GM08714 (cell line): ENCODE results near the gene TSPAN7.

Experiments used
- H3K4me3 ChIP-seq: fragments of 200-500 bp; sonication (Bioruptor generic); 2 replicates; pipeline ENCODE4 v1.5.1; 2014; ENCODE audit warnings: mild to moderate bottlenecking, low read length, inconsistent platforms
- ZNF274 ChIP-seq: IDR thresholded peaks from 2 replicates; pipeline ENCODE4 v1.6.1; 2012; ENCODE audit warnings: mild to moderate bottlenecking, low read depth, low read length

Gene TSPAN7

DNA sequence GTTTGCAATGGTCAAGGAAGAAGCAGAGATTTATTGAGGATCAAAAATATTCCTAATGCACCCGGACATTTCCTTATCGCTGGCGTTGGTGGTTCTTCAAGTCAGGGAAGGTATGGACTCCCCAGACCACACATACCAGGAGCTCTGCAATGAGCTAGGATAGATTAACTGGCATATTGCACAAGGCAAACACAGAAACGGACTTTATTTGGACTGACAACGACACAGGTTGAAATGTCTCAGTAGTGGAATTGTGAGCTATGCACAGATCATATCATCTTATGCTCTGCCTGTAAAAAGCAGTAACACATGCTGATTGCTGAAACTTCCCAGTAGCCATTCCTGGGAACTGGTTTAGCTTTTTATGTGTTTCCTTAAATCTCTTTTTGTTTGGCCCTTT lies 1.7 kb downstream of the TSPAN7 start:
- TF ChIP-seq ZNF274 = no peak
- no peak overlapping the region for H3K4me3 ChIP-seq

DNA sequence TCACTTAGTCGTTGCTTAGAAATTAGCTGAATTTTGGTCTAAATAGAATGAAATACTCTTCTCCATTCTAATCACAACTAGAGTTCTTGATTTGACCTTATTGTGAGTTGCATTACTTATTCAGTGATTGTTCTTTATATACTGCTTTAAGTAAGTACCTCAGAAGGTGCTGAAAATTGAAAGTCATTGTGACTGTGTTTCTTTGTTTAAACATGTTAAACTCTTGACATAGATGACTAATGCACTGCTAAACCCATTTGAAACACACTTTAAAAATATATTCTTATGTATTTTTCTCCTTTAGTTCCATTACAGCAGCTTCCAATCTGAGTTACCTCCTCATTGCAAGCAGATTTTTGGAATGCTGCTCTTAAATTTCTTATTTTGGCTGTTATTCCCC lies 9.1 kb downstream of the TSPAN7 start:
- no peak for TF ChIP-seq ZNF274
- H3K4me3 ChIP-seq = no peak overlapping the region

DNA sequence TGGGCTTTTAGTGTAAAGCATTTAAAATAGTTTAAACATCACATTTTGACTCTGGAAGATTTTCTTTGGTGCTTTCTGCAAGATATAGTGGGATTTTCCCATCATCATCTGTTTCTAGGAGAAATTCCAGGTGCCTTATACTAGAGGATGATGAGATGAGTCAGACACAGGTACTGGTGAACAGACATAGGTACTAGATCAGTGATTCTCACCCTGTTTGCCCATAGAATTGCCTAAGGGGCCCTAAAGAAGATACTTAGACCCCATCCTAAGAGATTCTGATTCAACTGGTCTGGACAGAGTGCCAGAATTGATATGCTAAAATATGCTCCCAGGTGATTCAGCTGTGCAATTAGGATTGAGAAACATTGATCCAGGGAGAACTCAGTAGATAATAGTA lies 9.7 kb downstream of the TSPAN7 start:
- TF ChIP-seq ZNF274 = no peak
- H3K4me3 ChIP-seq = no peak overlapping the region

DNA sequence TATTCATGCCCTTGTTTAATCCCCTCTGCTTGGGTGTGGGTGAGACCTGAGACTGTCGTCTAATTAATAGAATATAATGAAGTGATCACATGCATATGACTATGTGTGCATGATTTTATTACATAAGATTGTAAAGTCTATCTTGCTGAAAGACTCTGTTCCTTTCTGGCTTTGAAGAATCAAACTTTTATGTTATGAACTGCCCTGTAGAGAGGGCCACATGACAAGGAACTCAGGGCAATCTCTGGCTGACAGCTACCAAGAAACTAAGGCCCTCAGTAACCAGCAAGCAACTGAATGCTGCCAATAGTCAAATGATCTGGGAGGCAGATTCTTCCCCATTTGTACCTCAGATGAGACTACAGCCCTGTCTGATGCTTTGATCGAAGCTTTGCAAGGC lies 13.5 kb downstream of the TSPAN7 start:
- no peak for TF ChIP-seq ZNF274
- no peak overlapping the region for H3K4me3 ChIP-seq

DNA sequence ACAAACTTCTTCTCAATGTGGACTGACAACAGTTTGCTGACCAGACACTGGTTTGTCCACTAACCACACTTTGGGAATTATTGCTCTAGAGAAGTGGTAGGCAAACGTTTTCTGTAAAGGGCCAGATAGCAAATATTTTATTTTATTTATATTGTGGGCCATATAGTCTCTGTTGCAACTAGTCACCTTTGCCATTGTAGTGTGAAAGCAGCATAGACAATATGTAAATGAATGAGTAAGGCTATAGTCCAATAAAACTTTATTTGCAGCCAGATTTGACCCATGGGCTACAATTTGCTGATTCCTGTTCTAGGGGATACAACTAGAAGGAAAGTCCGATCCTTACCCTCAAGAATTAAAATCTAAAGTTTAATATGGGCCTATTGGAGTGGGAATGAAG lies 14.5 kb downstream of the TSPAN7 start:
- no peak overlapping the region for H3K4me3 ChIP-seq
- no peak for TF ChIP-seq ZNF274

DNA sequence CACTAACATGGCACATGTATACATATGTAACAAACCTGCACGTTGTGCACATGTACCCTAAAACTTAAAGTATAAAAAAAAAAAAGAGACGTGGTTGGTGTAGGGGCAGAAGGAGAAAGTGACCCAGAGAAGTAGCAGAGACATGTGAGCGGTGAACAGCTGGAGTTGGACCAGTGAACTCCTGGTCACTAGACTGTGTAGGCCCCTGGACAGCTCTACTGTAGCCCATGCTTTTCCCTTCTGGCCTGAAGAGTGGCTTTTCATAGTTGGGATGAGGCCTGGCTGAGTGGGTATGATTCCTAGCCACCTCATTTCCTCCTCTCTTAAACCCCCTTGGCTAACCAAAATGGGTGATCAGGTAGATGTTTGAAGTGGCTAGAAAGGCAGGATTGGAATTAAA lies 16.4 kb downstream of the TSPAN7 start:
- TF ChIP-seq ZNF274 = no peak

DNA sequence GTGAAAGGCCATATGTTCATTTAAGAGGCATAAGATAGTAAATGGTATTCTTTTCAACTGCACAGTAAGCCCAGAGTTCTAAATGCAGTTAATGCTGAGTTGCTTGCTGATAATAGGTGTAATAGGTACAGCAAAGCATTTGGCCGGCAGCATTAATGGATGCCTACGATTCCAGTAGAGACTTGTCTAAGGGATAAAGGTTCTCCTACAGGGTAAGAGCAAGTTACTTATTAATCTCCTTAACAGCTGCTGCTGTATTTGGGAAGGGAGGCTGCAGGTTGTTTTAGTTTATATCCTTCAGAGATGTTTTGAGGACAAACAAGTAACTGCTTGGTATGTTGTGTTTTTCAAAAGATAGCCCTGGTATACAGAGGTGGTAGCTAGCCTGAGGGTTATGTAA lies 16.8 kb downstream of the TSPAN7 start:
- no peak overlapping the region for H3K4me3 ChIP-seq
- TF ChIP-seq ZNF274 = no peak

More for the DNA sequence above, 16.4 kb downstream of the TSPAN7 start:
- H3K4me3 ChIP-seq = no peak overlapping the region

DNA sequence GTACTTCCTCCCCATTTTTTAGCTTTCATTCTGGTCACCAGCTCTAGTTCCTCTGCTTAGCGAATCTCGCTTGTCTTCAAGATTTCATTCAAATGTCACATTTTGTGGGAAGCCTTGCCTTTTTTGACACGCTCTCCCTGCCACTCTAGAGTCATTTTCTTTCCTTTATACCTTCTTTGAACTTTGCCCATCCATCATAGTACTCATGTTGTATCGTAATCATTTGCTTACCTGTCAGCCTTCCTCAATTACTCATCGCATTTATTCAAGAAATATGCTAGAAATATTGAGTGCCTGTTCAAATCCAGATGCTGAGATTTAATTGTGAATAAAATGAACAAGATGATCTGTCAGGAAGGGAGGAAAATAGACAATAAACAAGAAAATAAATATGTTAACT lies 21.8 kb downstream of the TSPAN7 start:
- no peak overlapping the region for H3K4me3 ChIP-seq
- no peak for TF ChIP-seq ZNF274

DNA sequence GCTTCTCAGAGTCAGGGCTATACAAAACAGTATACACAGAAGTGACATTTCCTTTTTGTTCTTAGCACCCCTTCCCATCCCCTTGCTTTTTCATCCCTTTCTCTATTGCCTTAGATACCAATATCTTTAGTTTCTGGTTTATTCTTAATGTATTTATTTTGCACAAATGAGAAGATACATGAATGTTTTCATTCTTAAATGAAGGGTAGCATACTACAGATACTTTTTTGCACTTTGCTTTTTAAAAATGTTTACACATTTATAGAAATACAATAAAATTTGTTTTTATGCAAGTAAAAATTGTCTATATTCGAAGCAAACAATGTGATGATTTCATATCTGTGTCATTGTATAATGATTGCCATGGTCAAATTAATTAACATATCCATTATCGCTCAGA lies 33.1 kb downstream of the TSPAN7 start:
- no peak overlapping the region for H3K4me3 ChIP-seq
- no peak for TF ChIP-seq ZNF274

DNA sequence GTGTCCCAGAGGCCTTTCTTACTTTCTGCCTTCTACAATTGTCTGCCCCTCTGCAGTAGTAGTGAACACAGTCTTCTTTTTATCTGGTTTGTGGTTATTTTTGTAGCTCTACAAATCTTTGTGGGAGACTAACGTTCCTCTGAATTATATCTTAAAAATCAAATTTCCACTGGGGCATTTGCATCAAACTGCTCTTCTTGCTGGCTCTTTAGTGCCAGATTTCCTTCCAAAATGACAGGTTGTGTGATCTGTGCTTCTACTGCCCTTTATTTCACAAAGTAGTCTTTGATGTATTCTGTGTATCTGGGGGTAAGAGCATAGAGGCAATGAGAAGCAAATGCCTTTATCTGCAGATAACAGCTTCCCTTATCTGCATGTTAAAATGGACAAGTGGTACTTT lies 34.5 kb downstream of the TSPAN7 start:
- TF ChIP-seq ZNF274 = no peak
- no peak overlapping the region for H3K4me3 ChIP-seq

DNA sequence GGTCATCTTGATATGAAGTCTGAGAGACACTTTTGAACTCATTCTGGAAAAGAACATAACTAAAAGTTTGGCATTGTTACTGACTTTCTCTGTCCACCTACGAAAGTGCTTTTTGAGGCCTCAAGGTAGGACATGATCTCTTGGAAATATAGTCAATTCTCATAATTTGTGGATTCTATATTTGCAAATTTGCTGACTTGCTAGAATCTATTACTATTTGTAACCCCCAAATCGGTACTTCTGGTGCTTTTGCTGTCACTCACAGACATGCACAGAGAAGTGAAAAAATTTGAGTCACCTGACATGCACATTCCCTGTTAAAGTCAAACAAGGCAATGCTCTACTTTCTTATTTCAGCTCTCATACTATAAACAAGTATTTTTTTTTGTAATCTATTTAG lies 35.6 kb downstream of the TSPAN7 start:
- no peak for TF ChIP-seq ZNF274
- H3K4me3 ChIP-seq = no peak overlapping the region

DNA sequence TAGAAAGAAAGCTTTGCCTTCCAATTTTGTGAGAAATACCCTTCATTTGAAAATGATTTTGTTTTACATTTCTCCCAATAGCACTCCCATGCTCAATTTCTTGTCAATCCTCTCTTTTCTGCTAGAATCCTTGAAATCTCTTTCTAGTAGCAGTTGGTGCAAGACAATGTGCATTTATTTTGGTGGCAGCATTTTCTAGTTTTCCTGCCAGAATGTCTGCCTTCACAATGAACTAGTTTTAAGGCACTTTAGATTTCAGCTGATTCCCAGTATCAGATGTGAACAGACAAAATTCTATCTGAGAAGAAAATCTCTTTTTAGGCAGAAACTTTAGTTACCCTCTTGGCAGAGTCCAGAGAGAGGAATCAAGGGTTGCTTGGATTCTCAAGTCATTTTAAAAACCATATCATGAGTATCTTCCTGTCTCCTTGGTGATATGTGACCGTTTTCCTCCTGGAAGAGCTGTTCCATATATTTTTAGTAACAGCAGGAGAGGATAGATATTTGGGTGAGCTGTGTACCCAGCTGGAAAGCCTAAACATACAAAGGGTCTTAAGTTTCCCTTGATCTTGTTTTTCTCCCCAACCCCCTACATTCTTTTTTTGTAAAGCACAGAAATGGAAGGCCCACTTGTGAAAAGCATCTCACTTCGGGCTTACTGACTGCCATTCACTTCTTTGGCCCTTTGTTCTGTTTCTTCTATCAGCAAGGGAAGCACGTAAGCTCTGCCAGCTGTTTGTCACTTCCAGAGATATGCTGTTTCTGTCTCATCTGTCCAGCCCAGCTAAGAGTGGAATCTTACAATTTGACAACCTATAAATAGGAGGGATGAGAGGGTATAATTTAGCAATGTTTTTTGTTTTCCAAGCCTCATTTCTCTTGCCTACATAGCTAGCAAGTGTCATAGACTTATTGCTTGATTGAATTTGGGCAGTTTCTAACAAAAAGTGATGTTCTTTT lies 38.7 kb downstream of the TSPAN7 start:
- no peak overlapping the region for H3K4me3 ChIP-seq
- TF ChIP-seq ZNF274 = no peak

DNA sequence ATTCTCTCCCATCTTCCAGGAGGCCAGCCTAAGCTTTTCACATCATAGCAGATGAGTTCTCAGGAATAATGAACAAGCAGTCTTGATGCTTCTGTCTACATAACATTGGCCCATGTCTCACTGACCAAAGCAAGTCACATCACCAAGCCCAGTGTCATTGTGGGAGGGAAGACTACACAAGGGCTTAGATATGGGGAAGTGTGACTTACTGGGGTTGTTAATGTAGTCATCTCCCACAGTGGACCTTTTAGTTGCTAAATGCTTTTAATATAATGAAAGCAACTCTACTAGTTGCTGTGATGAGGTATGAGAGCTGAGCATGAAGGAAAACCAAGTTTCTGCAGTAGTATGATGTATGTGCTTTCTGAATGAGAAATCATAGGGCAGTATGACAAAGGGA lies 40.5 kb downstream of the TSPAN7 start:
- no peak overlapping the region for H3K4me3 ChIP-seq
- no peak for TF ChIP-seq ZNF274

DNA sequence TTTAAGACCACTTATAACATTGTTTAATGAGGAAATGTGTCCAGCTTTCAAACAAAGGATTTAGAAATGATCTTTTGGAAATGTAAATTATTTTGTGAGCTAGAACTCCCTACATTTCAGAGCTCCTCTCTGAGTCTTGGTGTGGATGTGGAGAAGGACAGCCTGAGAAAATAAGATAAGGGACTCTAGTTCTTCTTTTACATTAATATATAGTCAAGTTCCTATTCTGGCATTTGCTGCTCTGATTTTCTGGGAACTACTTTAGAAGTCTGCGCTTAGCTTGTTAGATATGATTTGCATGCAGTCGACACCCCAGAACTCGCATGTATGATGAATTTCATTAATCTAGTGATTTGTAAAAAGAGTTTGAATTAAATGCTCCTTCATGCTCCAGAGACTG lies 45.5 kb downstream of the TSPAN7 start:
- no peak for TF ChIP-seq ZNF274
- H3K4me3 ChIP-seq = no peak overlapping the region

DNA sequence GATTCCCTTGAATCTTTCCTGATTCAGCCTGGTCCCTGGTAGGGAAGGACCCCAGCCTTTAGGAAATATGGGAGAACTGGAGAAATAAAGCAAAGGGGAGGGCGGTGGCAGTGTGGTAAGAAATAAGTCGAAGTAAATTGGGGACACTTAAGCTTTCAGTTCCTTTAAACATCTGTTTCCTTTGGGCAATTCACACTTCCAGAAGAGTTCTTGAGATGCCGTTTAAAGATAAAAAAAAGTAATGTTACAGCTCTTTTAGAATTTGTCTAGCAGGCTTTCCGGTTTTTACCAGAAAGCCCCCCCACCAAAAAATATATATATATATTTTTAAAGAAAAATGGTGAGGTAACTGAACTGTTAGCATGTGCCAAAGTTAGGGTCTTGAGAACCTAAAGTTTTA lies 46.6 kb downstream of the TSPAN7 start:
- H3K4me3 ChIP-seq = no peak overlapping the region
- TF ChIP-seq ZNF274 = no peak

DNA sequence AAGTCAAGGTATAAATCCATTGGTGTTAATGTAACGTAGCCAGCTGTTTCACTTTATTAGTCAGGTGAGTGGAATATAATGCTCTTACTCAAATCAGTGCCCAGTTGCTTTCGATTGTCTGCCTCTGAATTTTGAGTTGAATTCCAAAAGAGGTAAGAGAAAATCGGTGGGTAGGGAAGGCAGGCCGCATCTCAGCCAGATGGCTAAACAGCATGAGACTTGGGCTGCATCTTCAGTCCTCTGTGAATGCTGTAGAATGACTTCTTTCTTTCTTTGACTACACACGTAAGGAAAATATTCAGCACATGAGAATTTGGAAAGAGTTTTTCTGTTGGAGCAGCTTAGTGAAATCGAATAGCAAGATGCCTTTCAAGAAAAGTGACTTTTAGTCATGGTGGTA lies 49.5 kb downstream of the TSPAN7 start:
- no peak overlapping the region for H3K4me3 ChIP-seq
- no peak for TF ChIP-seq ZNF274
